IMR-90 (cell line): ENCODE measurements around the gene R3HDM4. TPM values are rescaled to one million over a fixed set of nuclear protein-coding genes. Genes with fewer than 3 reads are reported as not detected.

Experiments used
- ATAC-seq: fragments of 200-7000 bp; cut with Tn5 transposase; 2 replicates; pipeline ENCODE4 v1.9.1; 2020; ENCODE audit warnings: low read depth, mild to moderate bottlenecking, moderate library complexity
- BruUV-seq: library from RNA; stranded (reverse); fragments of 400-500 nt; replicated peaks from 2 replicates; lab custom pipeline; 2021; lab: Mats Ljungman, UMichigan
- CTCF ChIA-PET: fragments of 300-600 bp; formaldehyde crosslinking; extraction: SDS; loops from one replicate; lab custom pipeline; 2021; ENCODE audit warnings: antibody characterized with exemption; lab: Yijun Ruan, JAX
- POLR2A ChIA-PET: fragments of 300-600 bp; sonication (Branson Sonifier 250); formaldehyde crosslinking; loops from one replicate; lab custom pipeline; 2022; ENCODE audit warnings: antibody characterized with exemption; ENCODE audit not compliant: unreplicated experiment; lab: Charles Lee
- DNase-seq: peaks from one replicate; pipeline ENCODE4 v3.0.0; 2013
- H2AFZ ChIP-seq: replicated peaks from 2 replicates; pipeline ENCODE3; 2013; ENCODE audit warnings: low read length, mild to moderate bottlenecking; ENCODE audit not compliant: poor library complexity
- H2AK5ac ChIP-seq: 2 replicates; pipeline ENCODE4 v1.6.1; 2013; ENCODE audit warnings: low read depth, low read length, inconsistent platforms
- H2AK9ac ChIP-seq: replicated peaks from 2 replicates; pipeline ENCODE3; 2013; ENCODE audit warnings: mild to moderate bottlenecking, low read depth, low read length, moderate library complexity; ENCODE audit not compliant: poor library complexity
- H2BK120ac ChIP-seq: 2 replicates; pipeline ENCODE4 v1.6.1; 2013; ENCODE audit warnings: low read depth, low read length, inconsistent platforms
- H2BK15ac ChIP-seq: 3 replicates; pipeline ENCODE4 v1.6.1; 2013; ENCODE audit warnings: low read depth, low read length, inconsistent platforms
- H2BK20ac ChIP-seq: 2 replicates; pipeline ENCODE4 v1.6.1; 2013; ENCODE audit warnings: low read depth, mild to moderate bottlenecking, inconsistent platforms, low read length, moderate library complexity
- H2BK5ac ChIP-seq: 2 replicates; pipeline ENCODE4 v1.6.1; 2013; ENCODE audit warnings: mild to moderate bottlenecking, low read depth, low read length, inconsistent platforms; ENCODE audit not compliant: poor library complexity, severe bottlenecking
- H3K14ac ChIP-seq: replicated peaks from 2 replicates; pipeline ENCODE4 v1.6.1; 2013; ENCODE audit warnings: low read depth, low read length, inconsistent platforms
- H3K18ac ChIP-seq: 2 replicates; pipeline ENCODE4 v1.6.1; 2013; ENCODE audit warnings: low read depth, low read length, control low read depth
- H3K23ac ChIP-seq: 2 replicates; pipeline ENCODE4 v1.6.1; 2013; ENCODE audit warnings: low read depth, low read length, inconsistent platforms
- H3K27ac ChIP-seq: 2 replicates; pipeline ENCODE4 v1.5.1; 2013; ENCODE audit warnings: mild to moderate bottlenecking, control low read depth, low read length; ENCODE audit not compliant: insufficient read depth
- H3K27me3 ChIP-seq: 2 replicates; pipeline ENCODE4 v1.6.1; 2013; ENCODE audit warnings: low read length; ENCODE audit not compliant: control insufficient read depth, insufficient read depth
- H3K36me3 ChIP-seq: 2 replicates; pipeline ENCODE4 v1.6.1; 2013; ENCODE audit warnings: low read length, mixed read lengths; ENCODE audit not compliant: control insufficient read depth, insufficient read depth
- H3K4ac ChIP-seq: 2 replicates; pipeline ENCODE4 v1.6.1; 2013; ENCODE audit warnings: low read depth, low read length, inconsistent platforms
- H3K4me1 ChIP-seq: 2 replicates; pipeline ENCODE4 v1.6.1; 2013; ENCODE audit warnings: low read length, mixed read lengths; ENCODE audit not compliant: control insufficient read depth, insufficient read depth
- H3K4me2 ChIP-seq: 2 replicates; pipeline ENCODE4 v1.6.1; 2013; ENCODE audit warnings: low read depth, mild to moderate bottlenecking, control low read depth, low read length, moderate library complexity
- H3K4me3 ChIP-seq: 2 replicates; pipeline ENCODE4 v1.5.1; 2013; ENCODE audit warnings: low read depth, mild to moderate bottlenecking, control low read depth, low read length, moderate library complexity; ENCODE audit not compliant: insufficient read depth
- H3K56ac ChIP-seq: 2 replicates; pipeline ENCODE4 v1.6.1; 2013; ENCODE audit warnings: low read length, inconsistent platforms; ENCODE audit not compliant: insufficient read depth; ENCODE audit errors: extremely low read depth
- H3K79me1 ChIP-seq, 2 experiments: 2 replicates each; pipeline ENCODE4 v1.6.1; 2013; ENCODE audit warnings: low read length in 2 of 2, inconsistent platforms in 1 of 2, low read depth in 1 of 2
- H3K9ac ChIP-seq: 2 replicates; pipeline ENCODE4 v1.6.1; 2013; ENCODE audit warnings: low read depth, low read length, control low read depth
- H3K9me1 ChIP-seq: 2 replicates; pipeline ENCODE4 v1.6.1; 2013; ENCODE audit warnings: low read length, inconsistent platforms; ENCODE audit not compliant: insufficient read depth
- H3K9me3 ChIP-seq: 2 replicates; pipeline ENCODE4 v1.6.1; 2013; ENCODE audit warnings: low read length; ENCODE audit not compliant: control insufficient read depth, insufficient read depth
- H4K20me1 ChIP-seq: 2 replicates; pipeline ENCODE4 v1.6.1; 2013; ENCODE audit warnings: low read length, inconsistent platforms; ENCODE audit not compliant: insufficient read depth
- H4K5ac ChIP-seq: 2 replicates; pipeline ENCODE4 v1.6.1; 2013; ENCODE audit warnings: mild to moderate bottlenecking, low read depth, low read length, control low read depth
- H4K8ac ChIP-seq, 2 experiments: 2 replicates each; pipeline ENCODE4 v1.6.1; 2013; ENCODE audit warnings: low read depth in 2 of 2, low read length in 2 of 2, control low read depth in 1 of 2, inconsistent platforms in 1 of 2
- H4K91ac ChIP-seq: 2 replicates; pipeline ENCODE4 v1.6.1; 2013; ENCODE audit warnings: low read depth, low read length, inconsistent platforms; ENCODE audit not compliant: insufficient read depth
- MXI1 ChIP-seq: IDR thresholded peaks from 2 replicates; pipeline ENCODE4 v1.6.1; 2012; ENCODE audit warnings: low read depth, mild to moderate bottlenecking, low read length, moderate library complexity, borderline replicate concordance
- WGBS, 2 experiments: methylation state at CpG; one replicate each; pipeline versions ENCODE4 v1.1.5 to v1.1.7; 2013; ENCODE audit warnings: missing lambda C conversion rate in 2 of 2; ENCODE audit not compliant: insufficient read length in 1 of 2; ENCODE audit errors: extremely low coverage in 2 of 2; 5-methylcytosine and 5-hydroxymethylcytosine counted together
- dilution Hi-C: fragments of 300-500 bp; cut with HindIII; formaldehyde crosslinking; loops from one replicate; pipeline ENCODE4 v1.14.3; 2018; ENCODE audit warnings: low sequenced_read_pairs; ENCODE audit not compliant: unreplicated experiment
- in situ Hi-C: fragments of 300-500 bp; cut with MboI; formaldehyde crosslinking; loops from 3 replicates; pipeline ENCODE4 v1.14.3; 2019; ENCODE audit warnings: low sequenced_read_pairs, inconsistent platforms, mixed read lengths
- intact Hi-C: fragments of 100-400 bp; cut with micrococcal nuclease; formaldehyde crosslinking; loops from 2 replicates; pipeline ENCODE4 v1.10.0; 2022
- polyA plus RNA-seq, 3 experiments: library from polyadenylated mRNA; depleted of rRNA; stranded (reverse); fragments of >200 nt; gene quantifications; 2 replicates each; pipeline ENCODE4 v1.2.3, GENCODE V29; 2012; ENCODE audit warnings: low replicate concordance in 1 of 3
- total RNA-seq: library from RNA; depleted of rRNA; stranded (reverse); fragments of >200 nt; gene quantifications from 2 replicates; pipeline ENCODE4 v1.2.3, GENCODE V29; 2012
- TF ChIP-seq, protein P1 (sequence below): fragments of 150-350 bp; IDR thresholded peaks from 2 replicates; pipeline ENCODE4 v1.6.1; 2017; ENCODE audit warnings: mild to moderate bottlenecking, antibody characterized with exemption, low read length, low read depth

Gene R3HDM4
- total and polyA plus RNA-seq, 2 of the 4 experiments (the other 2 are of a cell fraction), result 9.0 to 51.5 TPM

DNA sequence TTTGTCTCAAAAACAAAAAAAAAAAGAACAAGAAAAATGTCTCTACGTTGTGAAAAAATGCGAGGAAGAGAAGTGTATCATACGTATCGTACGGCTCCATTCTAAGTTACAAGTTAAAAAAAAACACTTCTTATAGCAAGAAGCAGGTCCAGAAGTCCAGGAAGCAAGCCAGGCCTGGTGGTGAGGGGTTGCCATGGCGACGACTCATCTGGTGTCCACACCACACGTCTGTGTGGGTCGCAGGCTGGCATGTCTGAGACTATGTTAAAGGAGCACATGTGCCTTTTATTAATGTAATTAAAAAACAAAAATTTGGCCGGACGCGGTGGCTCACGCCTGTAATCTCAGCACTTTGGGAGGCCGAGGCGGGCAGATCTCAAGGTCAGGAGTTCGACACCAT, 25.9 kb downstream of the R3HDM4 start:
- H2BK15ac ChIP-seq, result no peak overlapping the region
- no peak overlapping the region for H3K27ac ChIP-seq
- ATAC-seq, result no peak
- no peaks in the 10 kb centered on the region for H3K9me3 ChIP-seq
- H2AFZ ChIP-seq, result no peak overlapping the region
- H3K79me1 ChIP-seq, result peaks cover 13 to 41% of the 10 kb centered on the region in 2 experiments; a peak in 3 of 4 replicates
- H3K14ac ChIP-seq, result no peak overlapping the region
- H4K8ac ChIP-seq, result no peak overlapping the region
- no peak overlapping the region for H3K9ac ChIP-seq
- H3K4ac ChIP-seq, result no peak overlapping the region
- no peak overlapping the region for H2AK9ac ChIP-seq
- no TSS peak for BruUV-seq
- no peak overlapping the region for H3K23ac ChIP-seq
- H3K4me1 ChIP-seq, result no peaks in the 10 kb centered on the region
- H3K18ac ChIP-seq, result no peak overlapping the region
- H2BK20ac ChIP-seq, result no peak overlapping the region
- H2AK5ac ChIP-seq, result no peak overlapping the region
- H3K9me1 ChIP-seq, result no peaks in the 10 kb centered on the region
- no peaks in the 10 kb centered on the region for H3K27me3 ChIP-seq
- H3K56ac ChIP-seq, result no peak overlapping the region
- H2BK5ac ChIP-seq, result no peak overlapping the region
- WGBS, 2 experiments, result no CpG with 5 or more reads among the region's 16 CpGs
- CTCF ChIA-PET, result no interaction called here
- intact Hi-C loops, result no loop called here
- DNase-seq, result peak; percentile 67
- no peak overlapping the region for H3K4me3 ChIP-seq
- dilution Hi-C loops, result no loop called here
- H3K36me3 ChIP-seq, result peaks cover 72% of the 10 kb centered on the region
- TF ChIP-seq, protein P1, sequence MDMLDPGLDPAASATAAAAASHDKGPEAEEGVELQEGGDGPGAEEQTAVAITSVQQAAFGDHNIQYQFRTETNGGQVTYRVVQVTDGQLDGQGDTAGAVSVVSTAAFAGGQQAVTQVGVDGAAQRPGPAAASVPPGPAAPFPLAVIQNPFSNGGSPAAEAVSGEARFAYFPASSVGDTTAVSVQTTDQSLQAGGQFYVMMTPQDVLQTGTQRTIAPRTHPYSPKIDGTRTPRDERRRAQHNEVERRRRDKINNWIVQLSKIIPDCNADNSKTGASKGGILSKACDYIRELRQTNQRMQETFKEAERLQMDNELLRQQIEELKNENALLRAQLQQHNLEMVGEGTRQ, result no peak
- peak; percentile 61; the same call in 1 of the 2 replicates for TF ChIP-seq MXI1
- H2BK120ac ChIP-seq, result no peak overlapping the region
- POLR2A ChIA-PET, result no interaction called here
- H4K20me1 ChIP-seq, result peaks cover 6% of the 10 kb centered on the region
- H3K4me2 ChIP-seq, result no peak overlapping the region
- in situ Hi-C loops, result no loop called here
- H4K5ac ChIP-seq, result no peak overlapping the region
- H4K91ac ChIP-seq, result no peak overlapping the region
